ENCODE measurements around the gene SMAD3.

The SMAD3 gene

GRCh38 chr15:67082007-67082536 lies 16.7 kb downstream of the SMAD3 start:
- DNase-seq = no peak

GRCh38 chr15:67083135-67083762 lies 17.8 kb downstream of the SMAD3 start:
- no peak for DNase-seq

GRCh38 chr15:67084561-67084960 lies 19.2 kb downstream of the SMAD3 start:
- no peak for DNase-seq

GRCh38 chr15:67085237-67085817 lies 19.9 kb downstream of the SMAD3 start:
- no peak for DNase-seq

GRCh38 chr15:67085818-67086636 lies 20.6 kb downstream of the SMAD3 start:
- no peak for DNase-seq

GRCh38 chr15:67086637-67086914 lies 21.2 kb downstream of the SMAD3 start:
- no peak for DNase-seq

- DNase-seq = no peak
Observed at GRCh38 chr15:67087507-67088172, 22.2 kb downstream of the SMAD3 start.

- no peak for DNase-seq
Observed at GRCh38 chr15:67089217-67090193, 24.1 kb downstream of the SMAD3 start.

GRCh38 chr15:67090297-67091070 lies 25.1 kb downstream of the SMAD3 start:
- no peak for DNase-seq

- DNase-seq = no peak
Observed at GRCh38 chr15:67091071-67091979, 25.9 kb downstream of the SMAD3 start.

GRCh38 chr15:67091980-67092677 lies 26.7 kb downstream of the SMAD3 start:
- DNase-seq = no peak

- DNase-seq = no peak
Observed at GRCh38 chr15:67092752-67093503, 27.5 kb downstream of the SMAD3 start.

- DNase-seq = no peak
Observed at GRCh38 chr15:67093504-67093862, 28.1 kb downstream of the SMAD3 start.

- no peak for DNase-seq
Observed at GRCh38 chr15:67094001-67094826, 28.8 kb downstream of the SMAD3 start.

- no peak for DNase-seq
Observed at GRCh38 chr15:67095912-67096311, 30.5 kb downstream of the SMAD3 start.

- no peak for DNase-seq
Observed at GRCh38 chr15:67096546-67097294, 31.3 kb downstream of the SMAD3 start.

- no peak for DNase-seq
Observed at GRCh38 chr15:67097424-67097823, 32.0 kb downstream of the SMAD3 start.
